ENCODE data around the gene ARHGEF40. TPM values are rescaled to one million over a fixed set of nuclear protein-coding genes. Genes with fewer than 3 reads are reported as not detected.

Gene ARHGEF40
- polyA plus RNA-seq, 6 donors from 2014 or later = 0.07 to 0.99 (median 0.27) TPM; not detected in 1

DNA sequence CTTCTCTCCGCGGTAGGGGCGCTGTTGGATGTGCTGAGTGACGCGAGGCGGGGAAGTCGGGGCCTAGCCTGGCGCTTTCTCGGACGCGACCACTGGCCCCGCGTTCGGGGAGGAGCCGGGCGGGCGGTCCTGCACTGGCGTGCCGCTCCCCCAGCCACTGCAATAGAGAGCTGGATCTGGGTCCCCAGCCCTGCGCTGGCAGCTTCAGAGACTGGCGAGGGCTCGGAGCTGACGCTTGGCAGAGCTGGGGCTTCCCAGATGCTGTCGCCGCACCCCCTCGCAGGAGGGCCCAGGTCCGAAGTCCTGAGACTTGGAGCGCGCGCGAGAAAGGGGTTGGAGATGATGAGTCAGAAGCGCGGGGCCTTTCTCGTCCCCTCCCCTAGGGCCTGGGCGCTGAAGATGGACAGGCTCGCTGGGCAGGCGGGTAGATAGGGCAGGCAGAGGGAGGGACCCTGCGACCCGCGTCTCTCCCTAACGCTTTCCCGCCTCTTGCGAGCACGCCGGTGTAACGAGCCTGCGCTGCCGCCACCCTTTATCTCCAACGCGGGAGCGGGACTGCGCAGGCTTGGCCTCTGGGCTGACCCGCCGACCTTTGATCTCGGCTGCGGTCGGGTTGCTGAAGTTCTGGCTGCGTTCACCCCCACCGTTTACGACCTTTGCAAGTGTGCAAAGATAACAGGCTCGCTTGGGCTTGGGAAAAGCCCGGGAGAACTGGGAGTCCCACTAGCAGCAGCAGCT, 33.8 kb downstream of the ARHGEF40 start:
- peak overlapping the region; percentile 49 to 97 (median 92) for H3K4me3 Mint-ChIP-seq
- H3K9me3 Mint-ChIP-seq = no peaks in the 10 kb centered on the region
- ATAC-seq (ENCODE audit: low read depth in 2 of 2) = peak; percentile 85
- H3K27me3 Mint-ChIP-seq = peaks cover 0 to 18% (median 10%) of the 10 kb centered on the region in 3 donors
- peak overlapping the region; percentile 79 to 96 (median 95) for H3K27ac Mint-ChIP-seq
- peak; percentile 95 for DNase-seq
- peaks cover 21 to 34% (median 21%) of the 10 kb centered on the region in 3 donors for H3K4me1 Mint-ChIP-seq
- no peaks in the 10 kb centered on the region for H3K36me3 Mint-ChIP-seq

DNA sequence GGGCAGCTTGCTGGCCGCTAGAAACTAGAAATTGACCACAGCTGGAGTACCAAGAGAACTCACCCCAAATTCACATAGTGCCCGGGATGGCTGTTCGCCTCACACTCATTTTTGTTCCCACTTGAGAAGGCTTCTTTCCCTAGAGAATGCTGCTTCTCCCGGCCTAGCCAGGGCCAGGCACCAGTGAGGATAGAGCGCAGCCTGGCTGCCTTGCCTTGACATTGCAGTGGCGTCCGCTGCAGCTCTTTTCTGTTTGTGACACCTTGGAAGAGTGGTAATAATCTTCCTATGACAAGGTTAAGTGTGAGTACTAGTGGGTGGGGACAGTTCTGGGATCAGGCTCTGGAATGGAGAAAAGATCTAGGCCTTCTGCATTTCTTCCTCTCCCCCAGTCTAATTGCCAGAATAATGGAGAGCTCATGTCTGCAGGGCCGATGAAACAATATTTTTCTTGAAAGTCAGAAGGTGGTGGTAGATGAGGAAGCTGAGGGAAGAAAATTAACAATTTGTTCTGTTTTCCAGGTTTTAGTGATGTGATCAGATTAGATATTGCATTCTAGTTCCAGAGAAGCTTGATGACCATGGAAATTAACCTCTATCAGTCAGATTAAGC, 34.5 kb downstream of the ARHGEF40 start:
- Mint-ChIP-seq H3K27ac (peak overlapping the region; percentile 79 to 96 (median 95)), H3K36me3 (no peaks in the 10 kb centered on the region), H3K4me1 (peaks cover 14 to 27% (median 14%) of the 10 kb centered on the region in 3 donors), H3K27me3 (peaks cover 0 to 18% (median 10%) of the 10 kb centered on the region in 3 donors), H3K4me3 (peak overlapping the region; percentile 49 to 97 (median 92)), H3K9me3 (no peaks in the 10 kb centered on the region)
- DNase-seq (peak; percentile 59), ATAC-seq (ENCODE audit: low read depth in 2 of 2) (peak; percentile 53 to 56)

- Mint-ChIP-seq H3K27ac (peak overlapping the region in 2 of 6 donors; percentile 68 to 81), H3K36me3 (no peaks in the 10 kb centered on the region), H3K9me3 (no peaks in the 10 kb centered on the region), H3K4me3 (peak overlapping the region in 2 of 8 donors; percentile 91 to 96), H3K4me1 (peaks cover 13 to 26% (median 14%) of the 10 kb centered on the region in 3 donors), H3K27me3 (peaks cover 0 to 18% (median 10%) of the 10 kb centered on the region in 3 donors)
- ATAC-seq (ENCODE audit: low read depth in 2 of 2) = no peak
- DNase-seq = no peak
Observed at GRCh38 chr14:21105095-21105494, 35.0 kb downstream of the ARHGEF40 start.

GRCh38 chr14:21106176-21106497, 36.0 kb downstream of the ARHGEF40 start:
- Mint-ChIP-seq H3K4me1 (peaks cover 13 to 26% (median 14%) of the 10 kb centered on the region in 3 donors), H3K27me3 (peaks cover 0 to 9% (median 4%) of the 10 kb centered on the region in 3 donors), H3K36me3 (no peaks in the 10 kb centered on the region), H3K4me3 (no peak overlapping the region), H3K9me3 (no peaks in the 10 kb centered on the region), H3K27ac (no peak overlapping the region)
- DNase-seq = no peak
- ATAC-seq (ENCODE audit: low read depth in 2 of 2) = no peak

DNA sequence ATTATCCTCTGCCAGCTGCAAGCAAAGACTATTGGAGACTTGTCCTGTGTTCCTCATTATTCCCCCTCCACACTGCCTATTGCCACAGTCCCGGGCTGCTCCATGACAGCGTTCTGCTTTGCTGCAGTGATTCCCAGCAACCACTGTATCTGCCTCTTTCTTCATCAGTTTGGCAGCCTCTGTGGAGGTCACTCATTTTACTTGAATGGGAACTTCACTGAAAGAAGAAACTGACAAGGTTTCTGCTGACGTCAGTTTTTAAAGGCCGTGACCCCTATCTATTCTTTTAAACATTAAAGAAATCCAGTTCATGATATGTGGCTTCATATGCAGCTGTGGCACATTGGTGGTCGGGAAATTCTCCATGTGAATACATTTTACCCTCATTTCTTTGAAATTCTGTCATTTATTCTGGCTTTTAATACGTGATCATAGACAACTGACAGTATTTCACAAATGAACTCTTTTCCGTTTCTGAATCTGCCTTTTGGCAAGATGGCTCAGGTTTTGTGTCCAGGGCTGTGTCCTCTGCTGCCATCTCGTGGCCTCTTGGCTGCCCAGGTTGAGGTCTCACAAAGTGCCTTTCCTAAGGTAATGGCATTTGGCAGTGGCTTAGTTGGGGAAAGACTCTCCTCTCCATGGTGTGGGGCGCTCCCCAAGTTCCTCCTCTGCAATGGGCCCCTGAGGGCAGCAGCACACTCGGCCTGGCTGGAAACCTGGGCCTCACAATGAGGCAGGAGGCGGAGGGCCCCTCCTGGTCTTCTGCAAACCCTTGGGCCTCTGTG, 36.6 kb downstream of the ARHGEF40 start:
- Mint-ChIP-seq H3K4me3 (peak overlapping the region in 5 of 8 donors; percentile 10 to 68 (median 19)), H3K9me3 (no peaks in the 10 kb centered on the region), H3K4me1 (peaks cover 13 to 26% (median 14%) of the 10 kb centered on the region in 3 donors), H3K27ac (peak overlapping the region in 3 of 6 donors; percentile 7 to 47 (median 24)), H3K27me3 (peaks cover 0 to 8% (median 4%) of the 10 kb centered on the region in 3 donors), H3K36me3 (no peaks in the 10 kb centered on the region)
- ATAC-seq (ENCODE audit: low read depth in 2 of 2) = no peak
- DNase-seq = peak; percentile 55

DNA sequence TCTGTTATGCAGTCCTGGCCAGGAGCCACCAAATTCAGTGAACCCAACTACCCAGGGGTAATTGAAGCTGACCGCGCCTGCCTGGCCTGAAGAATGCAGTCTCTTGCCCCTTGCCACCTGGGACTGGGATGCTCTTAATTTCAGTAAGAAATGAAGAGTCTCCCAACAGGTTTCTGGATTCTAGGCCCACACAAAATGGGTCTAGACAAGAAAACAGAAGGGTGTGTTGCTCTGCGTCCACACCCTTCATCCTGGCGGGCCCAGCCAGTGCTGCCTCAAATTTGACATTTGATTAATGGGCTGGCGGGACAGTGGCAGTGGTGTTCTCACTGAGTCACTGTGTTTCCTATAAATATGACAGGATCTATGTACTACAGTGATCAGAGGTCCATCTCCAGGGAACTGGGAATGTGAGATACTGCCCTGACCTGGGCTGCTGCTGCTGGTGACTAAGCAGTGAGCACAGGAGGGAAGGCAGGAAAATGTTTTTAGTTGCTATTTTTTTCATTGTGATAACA, 37.2 kb downstream of the ARHGEF40 start:
- ATAC-seq (ENCODE audit: low read depth in 2 of 2) (no peak), DNase-seq (no peak)
- H3K27me3 Mint-ChIP-seq = peaks cover 0 to 4% (median 1%) of the 10 kb centered on the region in 3 donors
- no peak overlapping the region for H3K27ac Mint-ChIP-seq
- H3K9me3 Mint-ChIP-seq = no peaks in the 10 kb centered on the region
- peaks cover 13 to 25% (median 14%) of the 10 kb centered on the region in 3 donors for H3K4me1 Mint-ChIP-seq
- no peaks in the 10 kb centered on the region for H3K36me3 Mint-ChIP-seq
- H3K4me3 Mint-ChIP-seq = peak overlapping the region in 2 of 8 donors; percentile 6 to 68

GRCh38 chr14:21108791-21109190, 38.7 kb downstream of the ARHGEF40 start:
- ATAC-seq (ENCODE audit: low read depth in 2 of 2) (no peak), DNase-seq (no peak)
- Mint-ChIP-seq H3K9me3 (no peaks in the 10 kb centered on the region), H3K36me3 (no peaks in the 10 kb centered on the region), H3K27ac (peak overlapping the region in 1 of 6 donors; percentile 52), H3K27me3 (no peaks in the 10 kb centered on the region), H3K4me3 (no peak overlapping the region), H3K4me1 (peaks cover 7 to 14% (median 9%) of the 10 kb centered on the region in 3 donors)

DNA sequence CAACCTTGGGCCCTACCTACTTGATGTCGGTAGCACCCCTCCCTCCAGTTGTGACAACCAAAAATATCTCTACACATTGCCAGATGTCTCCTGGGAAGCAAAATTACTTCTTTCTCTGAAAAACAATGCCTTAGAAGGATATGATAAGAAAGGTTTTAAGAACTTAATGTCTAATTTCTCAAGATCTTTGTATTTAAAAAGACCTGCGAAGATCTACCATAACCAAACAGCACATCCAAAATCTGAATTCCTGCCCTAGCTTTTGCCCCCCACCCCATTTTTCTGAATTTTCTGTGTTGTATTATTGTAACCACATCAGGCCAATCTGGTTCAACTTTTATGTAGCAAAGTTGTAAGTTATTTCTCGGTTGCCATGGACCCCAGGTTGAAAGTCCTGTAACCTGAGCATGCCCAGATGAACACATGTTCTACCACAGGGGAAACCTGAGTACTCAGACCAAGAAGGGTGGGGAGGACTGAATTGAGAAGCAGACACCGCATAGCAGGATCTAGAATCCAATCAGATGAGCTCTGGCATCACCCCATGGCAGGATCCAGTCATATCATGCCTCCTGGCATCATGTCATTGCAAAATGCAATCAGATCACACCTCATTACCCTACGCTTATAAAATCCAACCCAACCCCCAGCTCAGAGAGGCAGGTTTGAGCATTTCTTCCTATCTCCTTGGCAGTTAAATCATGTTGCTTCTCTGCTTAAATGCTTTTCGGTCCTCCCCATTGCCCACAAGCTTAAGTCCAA, 39.5 kb downstream of the ARHGEF40 start:
- H3K27ac Mint-ChIP-seq = peak overlapping the region in 1 of 6 donors; percentile 42
- ATAC-seq (ENCODE audit: low read depth in 2 of 2) (no peak), DNase-seq (no peak)
- no peaks in the 10 kb centered on the region for H3K27me3 Mint-ChIP-seq
- peaks cover 3 to 12% (median 7%) of the 10 kb centered on the region in 3 donors for H3K4me1 Mint-ChIP-seq
- H3K4me3 Mint-ChIP-seq = no peak overlapping the region
- no peaks in the 10 kb centered on the region for H3K9me3 Mint-ChIP-seq
- no peaks in the 10 kb centered on the region for H3K36me3 Mint-ChIP-seq

GRCh38 chr14:21112255-21112654, 42.2 kb downstream of the ARHGEF40 start:
- DNase-seq = no peak
- no peaks in the 10 kb centered on the region for H3K36me3 Mint-ChIP-seq
- no peak for ATAC-seq (ENCODE audit: low read depth in 2 of 2)
- H3K27me3 Mint-ChIP-seq = no peaks in the 10 kb centered on the region
- no peaks in the 10 kb centered on the region for H3K9me3 Mint-ChIP-seq
- no peak overlapping the region for H3K4me3 Mint-ChIP-seq
- no peak overlapping the region for H3K27ac Mint-ChIP-seq
- H3K4me1 Mint-ChIP-seq = no peaks in the 10 kb centered on the region

- DNase-seq (no peak), ATAC-seq (ENCODE audit: low read depth in 2 of 2) (no peak)
- Mint-ChIP-seq H3K36me3 (no peaks in the 10 kb centered on the region), H3K9me3 (no peaks in the 10 kb centered on the region), H3K27ac (no peak overlapping the region), H3K4me1 (no peaks in the 10 kb centered on the region), H3K27me3 (peaks cover 0 to 5% (median 4%) of the 10 kb centered on the region in 3 donors), H3K4me3 (no peak overlapping the region)
Observed at GRCh38 chr14:21113369-21113768, 43.3 kb downstream of the ARHGEF40 start.

GRCh38 chr14:21118933-21119332, 48.8 kb downstream of the ARHGEF40 start:
- H3K4me1 Mint-ChIP-seq = no peaks in the 10 kb centered on the region
- ATAC-seq (ENCODE audit: low read depth in 2 of 2) (no peak), DNase-seq (no peak)
- no peak overlapping the region for H3K27ac Mint-ChIP-seq
- no peak overlapping the region for H3K4me3 Mint-ChIP-seq
- H3K27me3 Mint-ChIP-seq = peaks cover 19 to 30% (median 27%) of the 10 kb centered on the region in 3 donors
- peaks cover 0 to under 1% (median 0%) of the 10 kb centered on the region in 7 donors for H3K9me3 Mint-ChIP-seq
- H3K36me3 Mint-ChIP-seq = no peaks in the 10 kb centered on the region

- DNase-seq (no peak), ATAC-seq (ENCODE audit: low read depth in 2 of 2) (no peak)
- Mint-ChIP-seq H3K27ac (no peak overlapping the region), H3K27me3 (peaks cover 32 to 43% (median 36%) of the 10 kb centered on the region in 3 donors), H3K9me3 (peaks cover 2 to 17% (median 8%) of the 10 kb centered on the region in 7 donors), H3K4me3 (no peak overlapping the region), H3K36me3 (peaks cover 0 to 8% of the 10 kb centered on the region in 2 donors), H3K4me1 (no peaks in the 10 kb centered on the region)
Observed at GRCh38 chr14:21120686-21121085, 50.6 kb downstream of the ARHGEF40 start.
